H1 (cell line): ENCODE measurements around the gene SLFN5. TPM values are rescaled to one million over a fixed set of nuclear protein-coding genes. Genes with fewer than 3 reads are reported as not detected.

Source experiments
- CTCF ChIA-PET: fragments of 300-600 bp; sonication (Branson Sonifier 250); formaldehyde crosslinking; loops from one replicate; lab custom pipeline; 2021; ENCODE audit not compliant: partially characterized antibody; lab: Charles Lee
- POLR2A ChIA-PET: fragments of 300-600 bp; sonication (Branson Sonifier 250); formaldehyde crosslinking; loops from one replicate; lab custom pipeline; 2021; ENCODE audit warnings: inconsistent platforms; ENCODE audit not compliant: partially characterized antibody; lab: Charles Lee
- DNase-seq, 2 experiments: peaks; one replicate each; pipeline versions ENCODE4 v3.0.0 to v3.0.0-alpha.2; 2010 to 2022; ENCODE audit warnings: low spot score in 2 of 2, low read depth in 1 of 2, mixed read lengths in 1 of 2
- FAIRE-seq: peaks from 2 replicates; lab custom pipeline; 2011; peaks lifted over from hg19 to GRCh38; lab: Jason Lieb, UNC
- H2AFZ ChIP-seq: 2 replicates; pipeline ENCODE4 v1.8.1; 2012; ENCODE audit warnings: low read length, inconsistent platforms
- H2AK5ac ChIP-seq: 2 replicates; pipeline ENCODE4 v1.6.1; 2013; ENCODE audit warnings: low read depth, low read length
- H2BK120ac ChIP-seq: replicated peaks from 2 replicates; pipeline ENCODE3; 2013; ENCODE audit warnings: low read depth, low read length, inconsistent platforms
- H2BK12ac ChIP-seq: 2 replicates; pipeline ENCODE4 v1.6.1; 2013; ENCODE audit warnings: low read depth, low read length
- H2BK15ac ChIP-seq: 2 replicates; pipeline ENCODE4 v1.6.1; 2013; ENCODE audit warnings: low read length
- H2BK20ac ChIP-seq: 2 replicates; pipeline ENCODE4 v1.6.1; 2013; ENCODE audit warnings: low read length
- H2BK5ac ChIP-seq: 2 replicates; pipeline ENCODE4 v1.6.1; 2013; ENCODE audit warnings: low read depth, low read length
- H3K14ac ChIP-seq: 2 replicates; pipeline ENCODE4 v1.6.1; 2013; ENCODE audit warnings: inconsistent platforms; ENCODE audit not compliant: insufficient read length
- H3K18ac ChIP-seq: 2 replicates; pipeline ENCODE4 v1.6.1; 2013; ENCODE audit warnings: low read length; ENCODE audit errors: extremely low read depth
- H3K23ac ChIP-seq: 2 replicates; pipeline ENCODE4 v1.6.1; 2013; ENCODE audit warnings: inconsistent platforms; ENCODE audit not compliant: insufficient read length
- H3K23me2 ChIP-seq: 2 replicates; pipeline ENCODE4 v1.6.1; 2013; ENCODE audit warnings: low read depth, low read length
- H3K27ac ChIP-seq: 2 replicates; pipeline ENCODE4 v1.6.1; 2011; ENCODE audit warnings: low read depth, low read length, inconsistent platforms
- H3K27me3 ChIP-seq, 4 experiments: replicated peaks in 1 of 4; 1 replicate in 1 of 4; 2 replicates in 3 of 4; pipeline versions ENCODE4 v1.6.1 to v1.8.1; 2011 to 2013; ENCODE audit warnings: low read length in 3 of 4, mild to moderate bottlenecking in 3 of 4, inconsistent platforms in 2 of 4, mixed read lengths in 2 of 4, moderate library complexity in 1 of 4; ENCODE audit not compliant: control insufficient read depth in 3 of 4, insufficient read depth in 3 of 4; ENCODE audit errors: extremely low read depth in 1 of 4
- H3K36me3 ChIP-seq, 4 experiments: 2 replicates each; pipeline versions ENCODE4 v1.6.1 to v1.8.1; 2011 to 2013; ENCODE audit warnings: mild to moderate bottlenecking in 4 of 4, low read length in 3 of 4, moderate library complexity in 2 of 4, control low read depth in 1 of 4, inconsistent platforms in 1 of 4; ENCODE audit not compliant: insufficient read depth in 4 of 4, control insufficient read depth in 2 of 4
- H3K4ac ChIP-seq: replicated peaks from 2 replicates; pipeline ENCODE3; 2013; ENCODE audit warnings: low read length, low read depth, mixed read lengths, inconsistent platforms; ENCODE audit not compliant: insufficient read length
- H3K4me1 ChIP-seq, 4 experiments: replicated peaks in 1 of 4; 1 replicate in 1 of 4; 2 replicates in 3 of 4; pipeline versions ENCODE4 v1.6.1 to v1.8.1; 2011 to 2013; ENCODE audit warnings: low read length in 3 of 4, inconsistent platforms in 2 of 4, mixed read lengths in 1 of 4; ENCODE audit not compliant: insufficient read depth in 4 of 4, control insufficient read depth in 3 of 4
- H3K4me2 ChIP-seq, 2 experiments: 2 replicates each; pipeline versions ENCODE4 v1.6.1 to v1.8.1; 2011 to 2013; ENCODE audit warnings: low read depth in 2 of 2, low read length in 2 of 2, control low read depth in 1 of 2, inconsistent platforms in 1 of 2, mild to moderate bottlenecking in 1 of 2; ENCODE audit not compliant: insufficient read depth in 1 of 2
- H3K4me3 ChIP-seq, 4 experiments: fragments of 200-600, 300-600 bp in 1 of 4; sonication (generic), shearing (Covaris generic), sonication (Bioruptor Twin) in 1 of 4; 2 replicates each; pipeline versions ENCODE4 v1.5.1 to v1.8.1; 2011 to 2016; ENCODE audit warnings: low read length in 4 of 4, low read depth in 3 of 4, control low read depth in 2 of 4, inconsistent platforms in 2 of 4, mild to moderate bottlenecking in 2 of 4, mixed read lengths in 1 of 4, moderate library complexity in 1 of 4; ENCODE audit not compliant: insufficient read depth in 2 of 4; ENCODE audit errors: extremely low read depth in 1 of 4
- H3K56ac ChIP-seq: replicated peaks from 2 replicates; pipeline ENCODE3; 2013; ENCODE audit warnings: low read depth, mild to moderate bottlenecking, mixed read lengths, low read length, inconsistent platforms; ENCODE audit not compliant: insufficient read length
- H3K79me1 ChIP-seq: 2 replicates; pipeline ENCODE4 v1.6.1; 2013; ENCODE audit warnings: low read depth, low read length, control low read depth
- H3K79me2 ChIP-seq, 2 experiments: 2 replicates each; pipeline versions ENCODE4 v1.6.1 to v1.8.1; 2012 to 2013; ENCODE audit warnings: low read length in 2 of 2, mild to moderate bottlenecking in 2 of 2, inconsistent platforms in 1 of 2; ENCODE audit not compliant: insufficient read depth in 2 of 2, control insufficient read depth in 1 of 2
- H3K9ac ChIP-seq, 4 experiments: replicated peaks in 1 of 4; 1 replicate in 1 of 4; 2 replicates in 3 of 4; pipeline versions ENCODE4 v1.6.1 to v1.8.1; 2011 to 2013; ENCODE audit warnings: low read depth in 3 of 4, low read length in 3 of 4, control low read depth in 2 of 4, mild to moderate bottlenecking in 2 of 4, moderate library complexity in 2 of 4, inconsistent platforms in 1 of 4; ENCODE audit errors: extremely low read depth in 1 of 4
- H3K9me3 ChIP-seq, 2 experiments: 2 replicates each; pipeline versions ENCODE4 v1.6.1 to v1.8.1; 2012 to 2013; ENCODE audit warnings: mild to moderate bottlenecking in 2 of 2, moderate library complexity in 2 of 2, control low read depth in 1 of 2, inconsistent platforms in 1 of 2, low read depth in 1 of 2, low read length in 1 of 2, mixed read lengths in 1 of 2; ENCODE audit not compliant: insufficient read depth in 2 of 2
- H4K20me1 ChIP-seq, 2 experiments: replicated peaks in 1 of 2; 2 replicates each; pipeline versions ENCODE3 to v1.8.1; 2011 to 2013; ENCODE audit warnings: inconsistent platforms in 2 of 2, low read length in 2 of 2, mild to moderate bottlenecking in 1 of 2; ENCODE audit not compliant: insufficient read depth in 2 of 2, control insufficient read depth in 1 of 2
- H4K5ac ChIP-seq: 2 replicates; pipeline ENCODE4 v1.6.1; 2013; ENCODE audit warnings: low read length, low read depth, mixed read lengths, inconsistent platforms; ENCODE audit not compliant: insufficient read length
- H4K8ac ChIP-seq: 2 replicates; pipeline ENCODE4 v1.8.0; 2013; ENCODE audit warnings: mild to moderate bottlenecking, moderate library complexity, low read length, inconsistent platforms; ENCODE audit not compliant: insufficient read depth; ENCODE audit errors: extremely low read depth
- H4K91ac ChIP-seq: replicated peaks from 2 replicates; pipeline ENCODE3; 2013; ENCODE audit warnings: low read length, mixed read lengths, inconsistent platforms; ENCODE audit not compliant: insufficient read length
- BCL11A ChIP-seq, 2 experiments: IDR thresholded peaks; one replicate each; pipeline ENCODE4 v1.6.1; 2011; ENCODE audit warnings: low read depth in 2 of 2, low read length in 2 of 2, mild to moderate bottlenecking in 2 of 2
- EGR1 ChIP-seq: IDR thresholded peaks from 2 replicates; pipeline ENCODE4 v1.6.1; 2011; ENCODE audit warnings: low read depth, low read length, borderline replicate concordance
- EP300 ChIP-seq, 2 experiments: IDR thresholded peaks; 1 replicate in 1 of 2; 2 replicates in 1 of 2; pipeline ENCODE4 v1.6.1; 2011 to 2012; ENCODE audit warnings: low read depth in 2 of 2, low read length in 2 of 2, mild to moderate bottlenecking in 2 of 2, borderline replicate concordance in 1 of 2, inconsistent platforms in 1 of 2, moderate library complexity in 1 of 2
- GABPA ChIP-seq: IDR thresholded peaks from 2 replicates; pipeline ENCODE4 v1.6.1; 2011; ENCODE audit warnings: mild to moderate bottlenecking, low read length, moderate library complexity, borderline replicate concordance; ENCODE audit not compliant: insufficient read depth
- JUN ChIP-seq: IDR thresholded peaks from 2 replicates; pipeline ENCODE4 v1.6.1; 2011; ENCODE audit warnings: low read depth, mild to moderate bottlenecking, improper control_type of control experiment, low read length
- JUND ChIP-seq: IDR thresholded peaks from 2 replicates; pipeline ENCODE4 v1.6.1; 2011; ENCODE audit warnings: mild to moderate bottlenecking, improper control_type of control experiment, low read length
- MAFK ChIP-seq: IDR thresholded peaks from 2 replicates; pipeline ENCODE4 v1.6.1; 2012; ENCODE audit warnings: low read depth, mild to moderate bottlenecking, improper control_type of control experiment, low read length
- NANOG ChIP-seq: IDR thresholded peaks from 2 replicates; pipeline ENCODE4 v1.6.1; 2011; ENCODE audit warnings: low read length, low read depth, mild to moderate bottlenecking, inconsistent platforms; ENCODE audit not compliant: insufficient read depth, poor library complexity, severe bottlenecking
- RBBP5 ChIP-seq: IDR thresholded peaks from 2 replicates; pipeline ENCODE4 v1.7.1; 2012; ENCODE audit warnings: low read depth, mild to moderate bottlenecking, inconsistent platforms, low read length, moderate library complexity, borderline replicate concordance
- SAP30 ChIP-seq: fragments of 300-600 bp; sonication (generic); IDR thresholded peaks from 2 replicates; pipeline ENCODE4 v1.7.1; 2012; ENCODE audit warnings: low read length, moderate library complexity, mild to moderate bottlenecking, inconsistent platforms; ENCODE audit not compliant: insufficient read depth, insufficient replicate concordance
- SRF ChIP-seq: IDR thresholded peaks from 2 replicates; pipeline ENCODE4 v1.6.1; 2011; ENCODE audit warnings: mild to moderate bottlenecking, low read depth, low read length, moderate library complexity
- TAF1 ChIP-seq: IDR thresholded peaks from 2 replicates; pipeline ENCODE4 v1.6.1; 2011; ENCODE audit warnings: mild to moderate bottlenecking, low read depth, low read length
- TEAD4 ChIP-seq: IDR thresholded peaks from 2 replicates; pipeline ENCODE4 v1.6.1; 2012; ENCODE audit warnings: low read depth, low read length, inconsistent platforms, mixed read lengths
- WGBS, 2 experiments: shearing (Covaris generic) in 1 of 2; methylation state at CpG; one replicate each; pipeline versions ENCODE4 v1.1.6 to v1.1.7; 2013 to 2015; ENCODE audit warnings: low lambda C conversion rate in 2 of 2, mixed read lengths in 2 of 2, inconsistent platforms in 1 of 2, low coverage in 1 of 2, missing lambda C conversion rate in 1 of 2; ENCODE audit not compliant: insufficient replicate concordance in 2 of 2, insufficient coverage in 1 of 2, insufficient read length in 1 of 2; ENCODE audit errors: extremely low coverage in 1 of 2, missing lambda C conversion rate in 1 of 2; 5-methylcytosine and 5-hydroxymethylcytosine counted together
- polyA plus RNA-seq, 7 experiments: library from polyadenylated mRNA; depleted of rRNA in 3 of 7; stranded (reverse) in 5 of 7; unstranded in 2 of 7; fragments of >200 nt in 5 of 7; fragments of 200-250 nt in 2 of 7; gene quantifications; 1 replicate in 5 of 7; 2 replicates in 1 of 7; 4 replicates in 1 of 7; pipeline versions ENCODE4 v1.2.1 to v1.2.3, GENCODE V29; 2011 to 2013; ENCODE audit warnings: missing spikeins in 2 of 7, mixed read lengths in 2 of 7
- total RNA-seq: library from RNA; stranded (reverse); fragmentation: NEBNext Ultra II Directional; extraction: Animal tissue kit (Norgen Biotek cat#: 25700); gene quantifications from 2 replicates; pipeline ENCODE4 v1.2.1, GENCODE V29; 2021
- TF ChIP-seq, protein P1 (sequence below): IDR thresholded peaks from 2 replicates; pipeline ENCODE4 v1.6.1; 2012; ENCODE audit warnings: inconsistent platforms

The SLFN5 gene
- total and polyA plus RNA-seq, 2 of the 8 experiments (the other 6 are each of a cell fraction or from before 2014, with no cell fraction given): 0.86 to 3.0 TPM

DNA sequence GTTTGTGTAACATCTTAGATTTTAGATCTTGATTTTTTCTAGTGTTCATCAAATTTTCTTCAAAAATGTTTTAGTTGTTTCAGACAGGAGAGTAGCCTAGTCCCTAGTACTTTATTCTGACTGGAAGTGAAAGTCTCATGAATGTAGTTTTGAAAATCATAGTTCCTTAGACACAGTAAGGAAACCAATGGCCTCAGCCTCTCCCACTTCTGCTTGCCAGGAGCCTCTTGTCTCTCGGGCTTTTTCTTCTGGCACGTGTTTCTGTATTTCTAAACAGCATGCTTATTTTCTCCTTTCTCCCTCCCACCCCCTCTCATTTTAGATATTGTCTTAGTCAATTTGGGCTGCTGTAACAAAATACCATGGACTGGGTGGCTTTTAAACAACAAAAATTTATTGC, 9.8 kb downstream of the SLFN5 start:
- Histone ChIP-seq H3K79me1 (no peaks in the 10 kb centered on the region), H3K14ac (no peak overlapping the region), H4K20me1 (no peaks in the 10 kb centered on the region), H3K4me2 (no peak overlapping the region), H4K8ac (no peak overlapping the region), H3K4me1 (no peaks in the 10 kb centered on the region), H2BK120ac (no peak overlapping the region), H2BK5ac (no peak overlapping the region), H3K56ac (no peak overlapping the region), H2BK20ac (no peak overlapping the region), H3K23ac (no peak overlapping the region), H4K91ac (no peak overlapping the region), H3K9me3 (no peaks in the 10 kb centered on the region), H2BK12ac (no peak overlapping the region), H3K27ac (no peak overlapping the region), H3K9ac (no peak overlapping the region), H3K27me3 (no peaks in the 10 kb centered on the region), H4K5ac (no peak overlapping the region), H3K79me2 (no peaks in the 10 kb centered on the region), H3K4ac (no peak overlapping the region), H3K18ac (no peak overlapping the region), H3K23me2 (no peaks in the 10 kb centered on the region), H3K36me3 (no peaks in the 10 kb centered on the region), H2AFZ (no peak overlapping the region), H2AK5ac (no peak overlapping the region), H3K4me3 (no peak overlapping the region), H2BK15ac (no peak overlapping the region)
- FAIRE-seq: no peak
- POLR2A ChIA-PET: no interaction called here
- CTCF ChIA-PET: no interaction called here
- DNase-seq: no peak
- 85% methylated on average over 2 of the region's 2 CpGs; no CpG with 5 or more reads in 1 of the 2 experiments for WGBS, 2 experiments
- TF ChIP-seq MAFK (no peak), RBBP5 (no peak), SRF (no peak), TEAD4 (no peak), JUN (no peak), EGR1 (no peak), BCL11A (IDR thresholded peaks at IDR 0.05; ENCODE audit: low read depth in 2 of 2, low read length in 2 of 2) (no peak), TAF1 (no peak), GABPA (no peak), NANOG (no peak), JUND (no peak), EP300 (IDR thresholded peaks at IDR 0.05; ENCODE audit: borderline replicate concordance in 1 of 2, low read depth in 2 of 2, low read length in 2 of 2) (no peak), SAP30 (no peak)
- TF ChIP-seq, protein P1, sequence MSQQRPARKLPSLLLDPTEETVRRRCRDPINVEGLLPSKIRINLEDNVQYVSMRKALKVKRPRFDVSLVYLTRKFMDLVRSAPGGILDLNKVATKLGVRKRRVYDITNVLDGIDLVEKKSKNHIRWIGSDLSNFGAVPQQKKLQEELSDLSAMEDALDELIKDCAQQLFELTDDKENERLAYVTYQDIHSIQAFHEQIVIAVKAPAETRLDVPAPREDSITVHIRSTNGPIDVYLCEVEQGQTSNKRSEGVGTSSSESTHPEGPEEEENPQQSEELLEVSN: no peak
